ENCODE measurements around the gene GKN1.

Gene GKN1

DNA sequence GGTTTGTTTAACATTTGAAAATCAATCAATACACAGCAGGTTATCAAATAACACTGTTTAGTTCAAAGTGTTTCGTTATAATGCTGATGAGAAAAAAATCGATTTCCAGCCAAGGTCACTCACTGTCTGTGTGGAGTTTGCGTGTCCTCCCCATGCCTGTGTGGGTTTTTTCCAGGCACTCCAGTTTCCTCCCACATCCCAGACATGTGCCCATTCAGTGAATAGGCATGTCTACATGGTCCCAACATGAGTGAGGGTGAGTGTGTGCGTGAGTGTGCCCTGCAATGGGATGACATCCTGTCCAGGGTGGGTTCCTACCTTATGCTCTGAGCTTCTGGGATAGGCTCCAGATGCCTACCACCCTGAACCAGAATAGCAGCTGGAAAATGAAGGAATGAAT, 13.1 kb upstream of the GKN1 start:
- DNase-seq: no peak

DNA sequence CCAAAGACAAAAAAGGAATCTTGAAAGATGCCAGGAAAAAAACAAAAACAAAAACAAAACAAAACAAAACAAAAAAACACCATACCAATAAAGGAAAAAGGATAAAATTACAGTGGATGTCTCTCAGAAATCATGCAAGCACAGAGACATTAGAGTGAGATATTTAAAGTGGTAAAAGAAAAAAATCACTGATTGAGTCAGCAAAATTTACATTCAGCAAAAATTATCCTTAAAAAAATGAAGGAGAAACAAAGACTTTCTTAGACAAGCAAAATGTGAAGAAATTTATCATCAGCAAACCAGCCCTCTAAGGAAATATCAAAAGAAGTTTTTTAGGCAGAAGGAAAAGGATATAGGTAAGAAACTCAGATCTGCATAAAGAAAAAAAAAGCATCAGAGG, 10.2 kb upstream of the GKN1 start:
- DNase-seq: no peak

DNA sequence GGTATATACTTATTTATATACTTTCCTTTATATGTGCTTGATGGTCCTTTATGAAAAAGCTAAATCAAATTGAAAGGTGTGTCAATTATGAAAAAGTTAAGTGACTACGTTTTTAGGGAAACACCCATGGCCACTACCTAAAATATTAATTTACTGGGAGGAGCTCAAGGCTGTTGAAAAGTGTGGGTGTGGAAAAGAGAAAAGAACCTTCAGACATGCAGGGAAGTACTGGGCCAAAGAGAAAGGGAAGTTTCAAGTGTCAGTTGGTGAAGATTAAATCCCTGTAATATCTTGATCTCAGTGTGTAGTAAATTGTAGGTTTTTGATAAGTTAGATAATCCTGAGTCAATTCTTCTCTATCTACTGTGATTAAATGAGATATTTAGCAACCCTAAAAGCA, 6.2 kb upstream of the GKN1 start:
- no peak for DNase-seq

DNA sequence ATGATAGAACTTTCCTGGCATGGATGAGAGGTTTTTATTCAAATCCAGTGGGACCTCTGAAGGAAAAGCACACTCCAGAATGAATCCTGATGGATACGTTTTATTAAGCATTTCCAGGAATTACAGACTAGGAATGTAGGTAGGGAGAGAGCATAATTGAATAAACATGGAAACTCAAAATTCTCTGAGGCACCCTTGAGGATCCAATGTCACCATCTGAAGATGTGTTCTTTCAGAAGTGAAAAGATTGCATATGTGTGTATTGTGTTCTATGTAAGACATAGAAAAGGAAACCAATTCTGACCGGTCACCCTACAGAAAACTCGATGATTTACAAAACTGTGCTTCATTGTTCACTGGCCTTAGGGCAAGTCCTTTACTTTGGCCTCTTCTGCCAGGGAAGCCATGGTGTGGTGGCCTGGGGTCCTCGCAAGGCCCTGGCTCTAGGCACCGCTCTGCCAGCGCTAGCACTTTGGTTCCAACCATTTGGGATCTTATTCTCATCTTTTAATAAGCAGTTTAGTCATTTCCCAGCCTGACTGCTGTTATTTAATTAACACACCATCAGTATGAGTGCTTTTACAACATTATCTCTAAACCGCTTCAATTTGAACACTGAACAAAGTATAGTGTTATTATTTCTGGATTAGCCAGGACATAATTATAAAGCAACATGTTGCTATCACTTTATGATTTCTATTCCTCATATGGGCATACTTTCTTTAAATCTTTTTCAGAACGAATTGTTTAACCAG, 4.5 kb upstream of the GKN1 start:
- DNase-seq: no peak

DNA sequence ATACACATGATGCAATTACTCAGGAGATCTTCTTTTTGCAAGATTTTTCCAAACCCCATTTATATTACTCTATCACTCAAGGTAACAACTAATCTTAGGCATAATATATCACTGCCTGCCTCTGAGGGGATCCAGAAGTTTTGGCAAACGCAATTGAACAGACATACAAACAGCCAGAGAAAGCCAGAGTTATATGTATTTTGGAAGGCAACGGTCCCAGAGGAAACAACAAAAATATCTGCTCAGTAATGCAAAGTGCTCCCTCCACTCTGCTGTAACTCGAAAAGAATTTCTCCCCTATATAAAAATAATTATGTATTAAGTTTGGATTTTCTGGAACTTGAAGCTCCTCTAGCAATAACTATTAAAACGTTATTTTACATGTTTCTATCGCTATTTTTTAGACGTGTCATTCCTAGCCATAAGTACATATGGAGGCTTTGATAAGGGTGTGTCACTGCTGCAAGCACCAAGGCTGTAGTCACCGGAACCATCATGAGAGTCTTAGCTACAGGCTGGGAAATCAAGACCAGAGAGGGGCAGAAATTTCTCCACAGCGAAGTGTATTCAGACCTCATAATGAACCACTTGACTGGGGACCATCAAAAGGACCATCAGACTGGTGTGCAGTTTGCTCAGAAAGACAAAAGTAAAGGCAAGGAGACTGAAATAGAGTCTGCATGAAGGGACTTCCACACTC, 3.7 kb upstream of the GKN1 start:
- DNase-seq: no peak

DNA sequence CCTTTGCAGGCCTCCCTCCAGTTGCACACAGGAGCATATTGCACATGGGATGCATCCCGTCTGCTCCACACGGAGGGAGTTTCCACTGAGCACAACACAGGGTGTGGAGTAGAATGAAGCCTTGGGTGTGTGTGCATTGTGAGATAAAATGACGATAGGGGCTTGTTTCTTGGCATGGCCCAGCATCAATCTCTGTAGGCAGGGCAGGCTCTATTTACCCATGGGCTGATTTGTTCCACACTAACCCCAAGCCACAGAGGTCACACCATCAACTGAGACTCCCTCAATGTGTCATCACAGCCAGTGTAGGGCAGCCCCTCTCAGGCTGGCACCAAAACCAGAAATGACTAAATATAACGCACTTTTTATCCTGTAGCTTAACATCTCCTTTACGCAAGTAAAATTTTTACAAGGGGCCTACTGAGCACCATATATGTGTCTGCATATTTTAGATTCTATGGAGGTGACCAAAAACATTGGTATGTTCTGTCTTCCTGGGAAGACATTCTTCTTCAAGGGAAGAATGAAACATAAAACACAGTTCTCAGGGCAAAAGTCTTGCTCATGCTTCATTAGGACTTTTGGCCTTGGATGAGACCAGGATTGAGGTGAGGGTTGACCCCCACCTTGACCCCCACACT, 2.7 kb upstream of the GKN1 start:
- DNase-seq: no peak

DNA sequence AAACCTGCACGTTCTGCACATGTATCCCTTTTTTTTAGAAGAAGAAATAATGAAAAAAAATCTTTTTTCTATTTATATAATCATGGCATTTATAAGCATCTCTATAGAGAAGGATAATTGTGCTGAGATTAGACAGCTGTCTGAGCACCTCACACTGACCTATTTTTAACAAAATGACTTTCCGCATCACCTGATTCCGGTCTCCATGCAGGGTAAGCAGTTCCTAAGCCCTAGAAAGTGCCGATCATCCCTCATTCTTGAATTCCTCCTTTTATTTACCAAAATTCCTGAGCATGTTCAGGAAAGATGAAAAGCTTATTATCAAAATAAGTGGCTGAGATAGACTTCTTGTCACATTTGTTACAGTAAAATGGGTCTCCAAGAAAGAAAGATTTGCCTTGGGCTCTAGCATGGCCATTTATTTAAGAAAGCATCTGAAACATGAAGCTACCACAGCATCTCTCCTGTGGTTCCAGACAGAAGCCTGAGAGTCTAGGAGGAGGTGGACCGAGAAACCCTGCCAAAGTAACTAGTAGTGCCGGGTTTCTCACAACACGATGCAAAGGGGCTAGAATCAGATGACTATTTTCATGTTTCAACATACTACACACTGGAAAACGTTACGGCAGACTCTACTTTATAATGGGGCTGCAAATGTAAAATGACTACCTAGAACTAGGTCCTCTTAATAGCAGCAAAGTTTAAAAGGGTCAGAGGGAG, 670 bp downstream of the GKN1 start:
- DNase-seq: no peak

DNA sequence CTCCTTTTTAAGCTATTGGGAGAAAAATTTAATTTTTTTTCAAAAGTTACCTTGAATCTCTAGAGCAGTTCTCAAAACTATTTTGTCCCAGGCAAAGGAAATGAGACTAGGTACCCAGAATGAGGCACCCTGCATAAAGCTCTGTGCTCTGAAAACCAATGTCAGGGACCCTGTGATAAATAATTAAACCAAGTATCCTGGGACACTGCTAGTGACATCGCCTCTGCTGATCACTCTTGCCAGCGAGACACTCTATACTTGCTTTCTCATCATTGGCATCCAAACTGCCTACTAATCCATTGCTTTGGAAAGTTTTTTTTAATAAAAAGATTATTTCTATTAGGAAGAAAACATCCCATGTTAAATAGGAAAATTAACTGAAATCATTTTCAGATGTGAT, 1.4 kb downstream of the GKN1 start:
- no peak for DNase-seq

DNA sequence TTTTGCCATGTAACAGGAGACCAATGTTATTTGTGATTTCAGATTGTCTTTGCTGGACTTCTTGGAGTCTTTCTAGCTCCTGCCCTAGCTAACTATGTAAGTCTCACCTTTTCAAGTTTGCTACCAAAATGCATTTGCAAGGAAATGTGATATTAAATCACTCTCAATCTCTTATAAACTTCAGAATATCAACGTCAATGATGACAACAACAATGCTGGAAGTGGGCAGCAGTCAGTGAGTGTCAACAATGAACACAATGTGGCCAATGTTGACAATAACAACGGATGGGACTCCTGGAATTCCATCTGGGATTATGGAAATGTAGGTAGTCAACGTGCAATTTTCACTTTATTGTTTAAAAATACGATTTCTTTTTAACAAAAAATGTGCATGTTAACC, 3.0 kb downstream of the GKN1 start:
- no peak for DNase-seq

DNA sequence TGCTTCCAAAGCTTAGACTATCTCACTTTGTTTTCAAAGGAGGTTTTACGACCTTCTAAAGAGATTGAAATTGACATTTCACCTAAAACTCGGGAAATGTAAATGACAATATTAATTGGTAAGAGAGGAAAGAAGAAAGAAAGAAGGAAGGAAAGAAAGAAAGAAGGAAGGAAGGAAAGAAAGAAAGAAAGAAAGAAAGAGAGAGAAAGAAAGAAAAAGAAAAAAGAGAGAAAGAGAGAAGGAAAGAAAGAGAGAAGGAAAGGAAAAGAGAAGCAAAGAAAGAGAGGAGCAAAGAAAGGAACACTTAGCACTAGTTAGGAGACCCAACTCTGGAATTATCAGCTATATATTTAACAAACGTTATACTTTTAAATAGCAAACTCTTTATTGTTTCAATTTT, 3.7 kb downstream of the GKN1 start:
- no peak for DNase-seq

DNA sequence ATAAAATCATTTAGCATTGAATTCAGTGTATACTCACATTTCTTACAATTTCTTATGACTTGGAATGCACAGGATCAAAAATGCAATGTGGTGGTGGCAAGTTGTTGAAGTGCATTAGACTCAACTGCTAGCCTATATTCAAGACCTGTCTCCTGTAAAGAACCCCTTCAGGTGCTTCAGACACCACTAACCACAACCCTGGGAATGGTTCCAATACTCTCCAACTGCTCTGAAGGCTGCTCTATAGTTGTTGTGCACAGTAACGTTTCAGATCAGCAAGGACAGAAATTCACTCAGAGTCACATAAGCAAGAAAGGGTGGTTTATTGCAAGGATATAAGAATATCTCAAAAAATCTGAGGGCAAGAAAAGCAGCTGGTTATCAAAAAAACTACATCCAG, 6.5 kb downstream of the GKN1 start:
- no peak for DNase-seq

DNA sequence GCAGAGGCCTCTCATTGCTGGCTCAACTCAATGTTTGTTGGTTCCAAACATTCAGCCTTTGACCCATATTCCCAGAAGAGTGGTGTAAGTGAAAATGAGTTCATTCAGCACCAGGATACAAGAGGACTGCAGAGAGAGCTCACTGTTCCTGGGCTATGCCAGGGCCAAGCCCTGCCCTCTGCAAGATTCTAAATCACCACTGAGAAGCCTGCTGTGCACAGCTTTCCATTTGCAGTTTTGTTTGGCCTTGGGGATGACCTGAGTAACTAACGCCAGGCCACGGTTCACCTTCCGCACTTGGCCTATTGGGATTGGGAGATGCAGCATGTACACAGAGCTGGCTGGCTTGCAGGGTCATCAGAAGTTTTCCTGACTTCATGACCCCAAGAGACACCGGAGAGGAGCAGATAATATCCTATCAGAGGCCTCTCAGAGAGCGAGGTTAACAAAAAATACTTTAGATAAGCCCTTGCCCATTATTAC, 12.6 kb downstream of the GKN1 start:
- DNase-seq: no peak

DNA sequence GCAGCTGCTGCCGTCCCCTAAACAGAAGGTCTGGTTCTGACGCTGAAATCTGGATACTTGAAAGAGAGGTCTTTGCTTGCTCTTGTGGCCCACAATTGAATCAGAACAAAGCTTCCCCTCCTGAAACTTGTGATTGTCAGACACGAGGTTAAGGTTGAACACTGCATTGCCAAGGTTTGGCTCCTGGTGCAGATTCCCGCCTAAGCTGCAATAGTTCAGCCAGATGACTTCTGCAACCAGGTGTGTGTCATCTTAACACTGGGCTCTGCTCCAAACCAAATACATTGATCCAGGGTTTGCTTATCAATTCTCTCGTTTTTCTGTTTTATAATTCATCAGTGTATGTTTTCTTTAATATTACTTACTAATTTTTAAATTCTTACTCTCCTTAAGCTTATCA, 14.6 kb downstream of the GKN1 start:
- no peak for DNase-seq

DNA sequence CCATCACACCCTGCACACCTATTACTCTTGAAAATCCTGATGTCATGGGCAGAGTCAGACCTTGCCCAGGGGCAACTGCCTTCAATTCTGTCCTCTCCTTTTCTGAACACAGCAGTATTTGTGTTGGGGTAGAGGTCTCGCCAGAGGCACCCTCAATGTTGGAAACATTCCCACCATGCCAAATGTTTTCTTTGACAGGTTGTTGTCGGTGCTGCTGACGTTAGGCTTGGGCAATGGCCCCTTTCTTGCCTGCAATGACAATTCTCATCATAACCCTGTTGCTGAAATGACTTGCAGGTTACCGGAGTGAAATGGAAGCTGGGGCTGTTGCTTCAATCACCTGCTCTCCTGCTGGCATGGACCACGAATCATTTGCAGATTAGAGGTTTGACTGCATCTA, 17.9 kb downstream of the GKN1 start:
- no peak for DNase-seq

DNA sequence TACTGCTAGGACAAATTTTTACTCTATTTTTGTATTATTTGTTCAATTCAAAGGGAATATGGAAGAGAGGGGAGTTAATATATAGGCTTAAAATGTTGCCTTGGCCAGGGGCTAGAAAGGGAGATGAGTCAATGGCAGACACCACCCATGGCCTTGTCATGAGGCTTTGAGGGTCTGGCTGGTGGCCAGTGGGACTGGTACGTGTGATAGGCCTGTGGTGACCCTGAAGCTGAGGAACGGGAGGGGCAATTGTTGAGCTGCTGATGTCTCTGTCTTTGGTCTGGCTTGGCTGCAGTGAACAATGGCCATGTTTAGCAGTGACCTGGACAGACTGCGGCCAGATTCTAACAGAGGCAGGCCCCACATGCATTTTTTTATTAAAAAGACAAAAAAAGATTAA, 18.5 kb downstream of the GKN1 start:
- DNase-seq: no peak

DNA sequence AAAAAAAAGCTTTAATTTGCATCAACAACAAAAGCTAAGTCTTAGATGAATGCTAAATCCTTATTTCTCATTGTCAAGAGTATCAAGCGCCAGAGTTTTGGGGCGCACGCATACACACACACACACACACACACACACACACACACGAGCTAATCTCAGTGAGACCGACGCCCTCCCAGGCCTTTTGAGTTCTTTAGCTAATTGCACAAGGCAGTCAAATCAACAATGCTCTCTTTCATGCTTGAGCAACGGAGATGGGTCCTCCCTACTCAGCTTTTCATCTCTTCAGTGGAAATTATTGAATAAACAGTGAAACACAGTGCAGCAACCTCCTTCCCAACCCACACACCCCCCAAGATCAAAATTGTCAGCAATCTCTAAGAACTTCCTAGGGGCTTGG, 19.2 kb downstream of the GKN1 start:
- no peak for DNase-seq

DNA sequence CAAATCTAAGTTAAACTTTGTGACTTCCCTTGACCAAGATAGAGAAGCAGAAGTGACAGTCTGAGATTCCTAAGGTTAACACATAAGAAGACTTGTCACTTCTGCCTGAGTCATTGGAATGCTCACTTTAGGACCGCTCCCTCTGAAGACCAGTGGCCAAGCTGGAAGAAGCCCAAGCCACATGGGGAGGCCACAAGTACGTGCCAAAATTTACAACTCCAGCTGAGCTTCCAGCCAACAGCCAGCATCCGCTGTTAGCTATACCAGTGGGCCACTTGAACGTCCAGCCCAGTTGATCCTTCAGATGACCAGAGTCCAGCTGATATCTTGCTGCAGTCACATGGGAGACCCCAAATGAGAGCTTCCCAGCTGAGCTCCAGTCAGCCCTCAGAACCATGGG, 20.4 kb downstream of the GKN1 start:
- DNase-seq: no peak

DNA sequence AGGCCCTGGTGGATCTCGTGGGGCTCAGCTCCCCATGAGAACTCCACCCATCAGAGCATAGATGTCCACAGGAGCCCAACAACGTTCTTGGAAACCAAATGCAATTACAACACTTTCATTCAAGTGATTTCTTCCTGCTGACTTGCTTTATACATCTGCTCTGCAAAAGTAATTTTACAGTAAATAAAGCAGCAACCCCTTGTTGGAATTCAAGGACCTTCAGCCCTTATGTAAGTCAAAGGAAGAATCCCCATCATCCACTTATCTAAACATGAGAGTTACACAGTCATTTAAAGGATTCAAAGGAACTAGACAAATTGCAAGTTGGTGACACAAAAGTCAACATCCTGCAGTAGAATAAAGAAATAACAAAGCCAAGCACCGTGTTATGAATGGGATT, 21.5 kb downstream of the GKN1 start:
- no peak for DNase-seq

DNA sequence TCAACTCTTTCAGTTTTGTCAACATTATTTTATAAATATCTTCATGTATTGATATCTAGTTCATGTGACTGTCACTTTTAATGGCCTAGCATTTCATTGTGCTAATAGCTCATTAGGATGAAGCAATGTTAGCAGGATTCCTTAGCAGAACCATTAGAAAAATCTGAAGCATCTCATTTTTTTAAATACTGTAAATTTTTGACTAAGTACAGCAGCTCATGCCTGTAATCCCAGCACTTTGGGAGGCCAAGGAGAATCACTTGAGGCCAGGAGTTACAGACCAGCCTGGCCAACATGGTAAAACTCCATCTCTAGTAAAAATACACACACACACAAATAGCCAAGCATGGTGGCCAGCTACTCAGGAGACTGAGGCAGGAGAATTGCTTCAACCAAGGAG, 23.0 kb downstream of the GKN1 start:
- DNase-seq: no peak

DNA sequence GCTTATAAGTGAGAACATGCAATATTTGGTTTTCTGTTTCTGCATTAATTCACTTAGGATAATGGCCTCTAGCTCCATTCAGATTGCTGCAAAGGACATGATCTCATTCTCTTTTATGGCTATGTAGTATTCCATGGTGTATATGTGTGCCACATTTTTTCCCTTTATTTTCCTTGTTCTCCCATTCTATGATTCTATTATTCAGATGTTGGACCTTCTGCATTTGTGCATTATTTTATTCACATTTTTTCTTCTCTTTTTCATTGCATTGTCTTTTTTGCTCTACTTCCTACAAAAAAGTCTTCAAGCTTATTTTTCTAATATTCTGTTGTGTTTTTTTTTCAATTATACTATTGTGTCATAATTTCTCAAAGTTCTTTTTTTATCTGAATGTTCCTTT, 27.4 kb downstream of the GKN1 start:
- DNase-seq: no peak

DNA sequence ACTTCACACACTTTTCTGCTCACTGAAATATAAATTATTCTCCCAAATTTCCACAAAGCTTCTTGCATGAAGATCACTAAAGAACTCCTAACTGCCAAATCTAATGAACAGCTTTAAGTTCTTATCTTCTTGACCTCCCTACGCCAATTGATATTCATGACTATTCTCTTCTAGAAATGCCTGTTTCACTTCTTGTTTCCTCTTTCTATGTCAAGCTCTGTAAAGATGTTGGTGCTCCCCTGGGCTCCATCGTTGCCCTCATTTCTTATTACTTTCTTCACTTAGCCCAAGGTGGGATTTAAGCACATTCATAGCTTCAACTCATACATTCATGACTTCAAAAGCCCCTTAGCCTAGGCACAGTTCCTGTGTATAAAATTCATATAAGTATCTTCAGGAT, 29.3 kb downstream of the GKN1 start:
- DNase-seq: no peak

DNA sequence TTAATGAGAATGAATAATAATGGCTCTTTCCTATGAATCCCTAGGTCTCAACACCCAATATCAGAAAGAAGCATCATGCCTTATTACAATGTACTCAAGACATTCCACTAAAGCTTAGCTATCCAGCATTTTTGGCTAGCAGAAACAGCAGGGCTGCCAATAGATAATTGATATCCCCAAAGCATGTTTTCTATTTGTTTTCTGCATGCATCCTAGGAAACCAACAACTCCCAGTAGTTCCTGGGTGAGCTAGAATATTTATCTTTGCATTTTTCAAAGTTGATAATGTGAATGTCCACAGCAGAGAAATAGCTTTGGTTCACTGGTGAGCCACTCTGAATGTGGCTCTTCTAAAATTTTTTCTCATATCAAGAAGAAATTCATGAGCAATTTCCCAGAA, 32.7 kb downstream of the GKN1 start:
- DNase-seq: no peak

DNA sequence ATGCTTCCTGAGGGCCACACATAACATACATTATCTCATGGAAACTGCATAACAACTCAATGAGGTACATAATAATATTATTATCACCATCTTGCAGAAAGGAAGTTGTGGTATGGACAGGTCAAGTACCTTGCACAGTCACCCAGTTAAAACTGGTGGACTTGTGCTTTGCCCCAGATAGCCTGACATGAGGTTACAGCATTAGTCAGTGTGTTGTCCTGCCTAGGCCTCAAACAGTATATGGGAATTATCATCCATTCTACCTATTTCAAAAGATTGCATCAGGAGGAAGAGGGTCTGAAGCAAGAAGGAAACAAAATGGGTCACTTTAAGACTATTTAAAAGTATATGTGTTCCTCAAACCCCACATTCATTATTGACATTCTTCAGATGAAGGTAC, 33.2 kb downstream of the GKN1 start:
- DNase-seq: no peak
